HCT116 (cell line): ENCODE data around the gene SLC27A5. TPM values are rescaled to one million over a fixed set of nuclear protein-coding genes. Genes with fewer than 3 reads are reported as not detected.

Experiments
- ATAC-seq: fragments of 200-7000 bp; cut with Tn5 transposase; 2 replicates; pipeline ENCODE4 v1.9.1; 2020; ENCODE audit warnings: mild to moderate bottlenecking, moderate library complexity
- BruUV-seq: library from RNA; stranded (reverse); fragments of 400-500 nt; replicated peaks from 2 replicates; lab custom pipeline; 2021; lab: Mats Ljungman, UMichigan
- CTCF ChIA-PET: fragments of 300-600 bp; sonication (Branson Sonifier 250); formaldehyde crosslinking; loops from one replicate; lab custom pipeline; 2021; ENCODE audit warnings: antibody characterized with exemption; lab: Charles Lee
- POLR2A ChIA-PET: fragments of 300-600, 350-600 bp; sonication (Branson Sonifier 250); formaldehyde crosslinking; loops from one replicate; lab custom pipeline; 2021; ENCODE audit warnings: antibody characterized with exemption; lab: Charles Lee
- RAD21 ChIA-PET, 2 experiments: fragments of 300-600 bp; sonication (Branson Sonifier 250); formaldehyde crosslinking; loops; one replicate each; lab custom pipeline; 2023; ENCODE audit warnings: low total read pairs in 2 of 2; ENCODE audit not compliant: uncharacterized antibody in 2 of 2, unreplicated experiment in 2 of 2, low non-redundant PET in 1 of 2; lab: Charles Lee
- DNase-seq: peaks from one replicate; pipeline ENCODE4 v3.0.0-alpha.2; 2010; ENCODE audit warnings: low read depth, low spot score
- H2AFZ ChIP-seq: fragments of 200-600 bp; shearing (Covaris generic), sonication (generic); 2 replicates; pipeline ENCODE4 v1.6.1; 2017; ENCODE audit warnings: low read depth, mixed run types, mixed read lengths, antibody characterized with exemption, low read length; ENCODE audit not compliant: poor library complexity, severe bottlenecking
- H3K27ac ChIP-seq: 2 replicates; pipeline ENCODE4 v1.5.1; 2012; ENCODE audit warnings: low read depth, low read length
- H3K27me3 ChIP-seq: fragments of 200-600 bp; sonication (generic); 2 replicates; pipeline ENCODE4 v1.6.1; 2016; ENCODE audit warnings: mixed run types, low read length, mixed read lengths; ENCODE audit not compliant: insufficient read depth
- H3K36me3 ChIP-seq, 2 experiments: fragments of 200-500 bp in 1 of 2; fragments of 200-600 bp in 1 of 2; sonication (Bioruptor generic) in 1 of 2; sonication (generic) in 1 of 2; 2 replicates each; pipeline versions ENCODE4 v1.5.1 to v1.6.1; 2014 to 2016; ENCODE audit warnings: low read length in 2 of 2, inconsistent platforms in 1 of 2, mixed read lengths in 1 of 2, mixed run types in 1 of 2; ENCODE audit not compliant: insufficient read depth in 2 of 2, control insufficient read depth in 1 of 2
- H3K4me1 ChIP-seq, 2 experiments: fragments of 200-600 bp in 1 of 2; sonication (generic) in 1 of 2; 2 replicates each; pipeline versions ENCODE4 v1.5.1 to v1.6.1; 2012 to 2017; ENCODE audit warnings: low read length in 2 of 2, inconsistent platforms in 1 of 2, mild to moderate bottlenecking in 1 of 2, mixed read lengths in 1 of 2, mixed run types in 1 of 2, moderate library complexity in 1 of 2; ENCODE audit not compliant: insufficient read depth in 2 of 2, control insufficient read depth in 1 of 2
- H3K4me2 ChIP-seq: fragments of 200-600 bp; sonication (generic); 2 replicates; pipeline ENCODE4 v1.6.1; 2017; ENCODE audit warnings: mixed run types, low read length, mixed read lengths
- H3K4me3 ChIP-seq, 2 experiments: fragments of 200-600 bp in 1 of 2; sonication (generic) in 1 of 2; replicated peaks in 1 of 2; 2 replicates each; pipeline ENCODE4 v1.5.1; 2011 to 2016; ENCODE audit warnings: low read length in 2 of 2, control low read depth in 1 of 2, low read depth in 1 of 2, mild to moderate bottlenecking in 1 of 2, mixed read lengths in 1 of 2, mixed run types in 1 of 2
- H3K79me2 ChIP-seq: fragments of 200-600 bp; sonication (generic); 2 replicates; pipeline ENCODE4 v1.6.1; 2017; ENCODE audit warnings: mild to moderate bottlenecking, mixed run types, low read length, moderate library complexity, mixed read lengths; ENCODE audit not compliant: insufficient read depth
- H3K9ac ChIP-seq: fragments of 200-600 bp; sonication (generic); 2 replicates; pipeline ENCODE4 v1.6.1; 2016; ENCODE audit warnings: low read length, mixed read lengths
- H3K9me2 ChIP-seq: fragments of 200-600 bp; sonication (generic), shearing (Covaris generic); 2 replicates; pipeline ENCODE4 v1.6.1; 2017; ENCODE audit warnings: mixed run types, mild to moderate bottlenecking, moderate library complexity; ENCODE audit not compliant: insufficient read depth
- H3K9me3 ChIP-seq, 2 experiments: fragments of 200-500 bp in 1 of 2; fragments of 200-600 bp in 1 of 2; sonication (Bioruptor generic) in 1 of 2; sonication (generic) in 1 of 2; 2 replicates each; pipeline ENCODE4 v1.6.1; 2014 to 2017; ENCODE audit warnings: low read length in 2 of 2, mixed read lengths in 2 of 2, inconsistent platforms in 1 of 2, low read depth in 1 of 2, mild to moderate bottlenecking in 1 of 2, mixed run types in 1 of 2, moderate library complexity in 1 of 2; ENCODE audit not compliant: control insufficient read depth in 1 of 2, insufficient read depth in 1 of 2
- H4K20me1 ChIP-seq: fragments of 200-600 bp; sonication (generic), shearing (Covaris generic); 2 replicates; pipeline ENCODE4 v1.6.1; 2017; ENCODE audit warnings: mixed run types, mild to moderate bottlenecking, moderate library complexity; ENCODE audit not compliant: insufficient read depth
- CEBPB ChIP-seq: IDR thresholded peaks from 2 replicates; pipeline ENCODE4 v1.6.1; 2012; ENCODE audit warnings: low read depth
- EGR1 ChIP-seq: IDR thresholded peaks from 2 replicates; pipeline ENCODE4 v1.6.1; 2012; ENCODE audit warnings: low read depth
- EZH2 ChIP-seq: fragments of 200-600 bp; sonication (generic); IDR thresholded peaks from 2 replicates; pipeline ENCODE4 v1.6.1; 2017; ENCODE audit warnings: antibody characterized with exemption, mixed run types
- FOSL1 ChIP-seq: IDR thresholded peaks from 2 replicates; pipeline ENCODE4 v1.6.1; 2012; ENCODE audit warnings: low read depth
- RAD21 ChIP-seq: IDR thresholded peaks from 2 replicates; pipeline ENCODE4 v1.6.1; 2012; ENCODE audit warnings: low read depth, mild to moderate bottlenecking
- ZNF274 ChIP-seq: fragments of 200-500 bp; sonication (Bioruptor generic); IDR thresholded peaks from 2 replicates; pipeline ENCODE4 v1.6.1; 2014; ENCODE audit warnings: mild to moderate bottlenecking, low read depth, low read length, inconsistent platforms
- intact Hi-C: fragments of 100-400 bp; cut with micrococcal nuclease; formaldehyde crosslinking; loops from 2 replicates; pipeline ENCODE4 v1.10.0; 2022
- total RNA-seq: library from RNA; stranded (reverse); gene quantifications from one replicate; pipeline ENCODE4 v1.2.1, GENCODE V29; 2021; ENCODE audit not compliant: unreplicated experiment
- TF ChIP-seq, protein P1 (sequence below), 3 experiments: fragments of 200-600 bp in 1 of 3; sonication (generic) in 1 of 3; IDR thresholded peaks in 2 of 3; conservative IDR thresholded peaks in 1 of 3; 2 replicates each; pipeline ENCODE4 v1.5.1; 2012 to 2017; ENCODE audit warnings: low read depth in 2 of 3, low read length in 2 of 3, antibody characterized with exemption in 1 of 3, borderline replicate concordance in 1 of 3, control low read depth in 1 of 3, mild to moderate bottlenecking in 1 of 3, mixed read lengths in 1 of 3, mixed run types in 1 of 3, moderate library complexity in 1 of 3; ENCODE audit not compliant: insufficient read depth in 1 of 3
- TF ChIP-seq, protein P2 (sequence below): IDR thresholded peaks from 2 replicates; pipeline ENCODE4 v1.6.1; 2011; ENCODE audit warnings: mild to moderate bottlenecking, low read length, moderate library complexity; ENCODE audit not compliant: insufficient replicate concordance; ENCODE audit errors: extremely low read depth

SLC27A5 gene
- total RNA-seq, 1 experiment from 2014 or later, result 27.1 TPM

- Histone ChIP-seq H3K4me3 (no peak overlapping the region), H3K27ac (no peak overlapping the region), H3K9me2 (no peaks in the 10 kb centered on the region)
- ChIA-PET RAD21 (no interaction called here), CTCF (no interaction called here)
- TF ChIP-seq, protein P1, sequence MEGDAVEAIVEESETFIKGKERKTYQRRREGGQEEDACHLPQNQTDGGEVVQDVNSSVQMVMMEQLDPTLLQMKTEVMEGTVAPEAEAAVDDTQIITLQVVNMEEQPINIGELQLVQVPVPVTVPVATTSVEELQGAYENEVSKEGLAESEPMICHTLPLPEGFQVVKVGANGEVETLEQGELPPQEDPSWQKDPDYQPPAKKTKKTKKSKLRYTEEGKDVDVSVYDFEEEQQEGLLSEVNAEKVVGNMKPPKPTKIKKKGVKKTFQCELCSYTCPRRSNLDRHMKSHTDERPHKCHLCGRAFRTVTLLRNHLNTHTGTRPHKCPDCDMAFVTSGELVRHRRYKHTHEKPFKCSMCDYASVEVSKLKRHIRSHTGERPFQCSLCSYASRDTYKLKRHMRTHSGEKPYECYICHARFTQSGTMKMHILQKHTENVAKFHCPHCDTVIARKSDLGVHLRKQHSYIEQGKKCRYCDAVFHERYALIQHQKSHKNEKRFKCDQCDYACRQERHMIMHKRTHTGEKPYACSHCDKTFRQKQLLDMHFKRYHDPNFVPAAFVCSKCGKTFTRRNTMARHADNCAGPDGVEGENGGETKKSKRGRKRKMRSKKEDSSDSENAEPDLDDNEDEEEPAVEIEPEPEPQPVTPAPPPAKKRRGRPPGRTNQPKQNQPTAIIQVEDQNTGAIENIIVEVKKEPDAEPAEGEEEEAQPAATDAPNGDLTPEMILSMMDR (IDR thresholded peaks at IDR 0.05 in 2 of 3, conservative IDR thresholded peaks at IDR 0.05 in 1 of 3; ENCODE audit: borderline replicate concordance in 1 of 3, insufficient read depth in 1 of 3, low read depth in 2 of 3, low read length in 2 of 3), result no peak
- TF ChIP-seq ZNF274 (no peak), EZH2 (no peak)
- TF ChIP-seq, all 23 proteins: peak for 0
- Histone ChIP-seq H3K36me3 (no peaks in the 10 kb centered on the region), H3K9ac (no peak overlapping the region), H3K27me3 (no peaks in the 10 kb centered on the region), H4K20me1 (no peaks in the 10 kb centered on the region), H3K4me2 (no peak overlapping the region), H3K79me2 (peaks cover 6% of the 10 kb centered on the region; the same call in 1 of the 2 replicates), H3K4me1 (no peaks in the 10 kb centered on the region), H2AFZ (no peak overlapping the region), H3K9me3 (no peaks in the 10 kb centered on the region)
- intact Hi-C loops, result no loop called here
- POLR2A ChIA-PET, result no interaction called here
- ATAC-seq (no peak), DNase-seq (no peak)
- BruUV-seq, result no TSS peak
Measured at GRCh38 chr19:58492265-58492664, 19.5 kb downstream of the SLC27A5 start.

- intact Hi-C loops, result no loop called here
- Histone ChIP-seq H3K4me3 (no peak overlapping the region), H3K4me1 (no peaks in the 10 kb centered on the region), H4K20me1 (no peaks in the 10 kb centered on the region), H3K9me3 (no peaks in the 10 kb centered on the region), H3K9me2 (no peaks in the 10 kb centered on the region), H3K4me2 (no peak overlapping the region), H3K9ac (no peak overlapping the region), H3K79me2 (no peaks in the 10 kb centered on the region), H3K27ac (no peak overlapping the region), H3K27me3 (no peaks in the 10 kb centered on the region), H3K36me3 (no peaks in the 10 kb centered on the region), H2AFZ (no peak overlapping the region)
- TF ChIP-seq FOSL1, result no peak
- TF ChIP-seq RAD21, result no peak
- no peak for TF ChIP-seq CEBPB
- TF ChIP-seq EGR1, result no peak
- TF ChIP-seq, protein P2, sequence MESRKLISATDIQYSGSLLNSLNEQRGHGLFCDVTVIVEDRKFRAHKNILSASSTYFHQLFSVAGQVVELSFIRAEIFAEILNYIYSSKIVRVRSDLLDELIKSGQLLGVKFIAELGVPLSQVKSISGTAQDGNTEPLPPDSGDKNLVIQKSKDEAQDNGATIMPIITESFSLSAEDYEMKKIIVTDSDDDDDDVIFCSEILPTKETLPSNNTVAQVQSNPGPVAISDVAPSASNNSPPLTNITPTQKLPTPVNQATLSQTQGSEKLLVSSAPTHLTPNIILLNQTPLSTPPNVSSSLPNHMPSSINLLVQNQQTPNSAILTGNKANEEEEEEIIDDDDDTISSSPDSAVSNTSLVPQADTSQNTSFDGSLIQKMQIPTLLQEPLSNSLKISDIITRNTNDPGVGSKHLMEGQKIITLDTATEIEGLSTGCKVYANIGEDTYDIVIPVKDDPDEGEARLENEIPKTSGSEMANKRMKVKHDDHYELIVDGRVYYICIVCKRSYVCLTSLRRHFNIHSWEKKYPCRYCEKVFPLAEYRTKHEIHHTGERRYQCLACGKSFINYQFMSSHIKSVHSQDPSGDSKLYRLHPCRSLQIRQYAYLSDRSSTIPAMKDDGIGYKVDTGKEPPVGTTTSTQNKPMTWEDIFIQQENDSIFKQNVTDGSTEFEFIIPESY, result no peak
- DNase-seq (no peak), ATAC-seq (no peak)
- POLR2A ChIA-PET, result no interaction called here
- CTCF ChIA-PET, result no interaction called here
- TSS peak; percentile 21 for BruUV-seq
- RAD21 ChIA-PET, result no interaction called here
Measured at GRCh38 chr19:58491393-58491792, 20.4 kb downstream of the SLC27A5 start.
